ENCODE results near the gene LRRTM2. TPM values are rescaled to one million over a fixed set of nuclear protein-coding genes. Genes with fewer than 3 reads are reported as not detected.
"Not testable (repeated sequence)": the region's sequence is repeated elsewhere in the genome, so short reads cannot be mapped to it uniquely, and the experiment has no call there.

The LRRTM2 gene, protein sequence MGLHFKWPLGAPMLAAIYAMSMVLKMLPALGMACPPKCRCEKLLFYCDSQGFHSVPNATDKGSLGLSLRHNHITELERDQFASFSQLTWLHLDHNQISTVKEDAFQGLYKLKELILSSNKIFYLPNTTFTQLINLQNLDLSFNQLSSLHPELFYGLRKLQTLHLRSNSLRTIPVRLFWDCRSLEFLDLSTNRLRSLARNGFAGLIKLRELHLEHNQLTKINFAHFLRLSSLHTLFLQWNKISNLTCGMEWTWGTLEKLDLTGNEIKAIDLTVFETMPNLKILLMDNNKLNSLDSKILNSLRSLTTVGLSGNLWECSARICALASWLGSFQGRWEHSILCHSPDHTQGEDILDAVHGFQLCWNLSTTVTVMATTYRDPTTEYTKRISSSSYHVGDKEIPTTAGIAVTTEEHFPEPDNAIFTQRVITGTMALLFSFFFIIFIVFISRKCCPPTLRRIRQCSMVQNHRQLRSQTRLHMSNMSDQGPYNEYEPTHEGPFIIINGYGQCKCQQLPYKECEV
- total RNA-seq = 1 to 10 TPM in 5 of 7 donors, under 1 TPM in 2; 0.14 to 3.9 (median 1.3) TPM
- under 1 TPM; 0.02 to 0.13 (median 0.08) TPM for polyA plus RNA-seq
- long read RNA-seq, donor 1 = 0 reads
- long read RNA-seq, donor 2, full-length matches to known transcripts = 1 of 1 reads
- long read RNA-seq, donor 2, partial matches to known transcripts = 0 of 1 reads
- long read RNA-seq, donor 2, other reads (novel, unspliced or antisense) = 0 of 1 reads

DNA sequence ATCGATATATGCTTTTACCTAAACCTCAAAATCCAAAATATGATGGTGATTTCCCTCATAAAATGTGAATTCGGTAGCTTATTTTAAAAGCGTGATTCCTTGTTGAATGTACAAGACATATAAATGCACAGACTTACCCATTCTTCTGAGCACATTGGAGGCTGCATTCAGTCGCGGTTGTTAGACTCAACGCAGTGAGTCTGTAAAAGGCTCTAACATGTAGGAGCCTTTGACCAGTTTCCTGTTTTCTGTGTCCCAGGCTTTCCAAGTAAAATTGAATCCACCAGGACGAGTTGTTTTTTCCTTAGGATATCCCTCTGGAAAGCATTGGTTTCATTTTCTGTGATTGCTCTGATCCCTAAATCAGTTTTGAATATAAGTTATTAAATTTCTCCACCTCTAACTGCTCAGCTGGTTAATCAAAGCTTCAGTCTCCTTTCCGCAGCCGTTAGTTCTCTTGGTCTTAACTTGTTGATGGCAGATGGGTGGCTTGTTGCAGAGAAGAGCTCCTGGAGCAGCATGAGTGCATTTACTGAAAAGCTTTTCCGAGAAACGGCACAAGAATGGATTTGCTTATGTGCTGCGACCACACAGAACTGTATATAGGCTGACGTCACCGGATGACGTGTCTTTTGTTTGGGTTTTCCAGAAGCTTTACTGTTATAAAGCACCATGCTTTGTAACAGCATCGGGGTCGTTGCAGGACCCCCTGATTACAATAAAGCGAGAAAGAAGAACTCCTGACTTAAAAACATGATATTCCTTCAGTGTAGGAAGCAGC, at the start of gene LRRTM2:
Gene LRRTM2, minus strand, starts transcription at position 565 of the 781 bp plus-strand sequence. Its CDS starts 424 bp downstream, at position 141.
- peak within 1 kb of the TSS in 3 of 8 donors; percentile 2 to 44 (median 17) for H3K27ac ChIP-seq
- intact Hi-C loops (cut with DNase I; ENCODE audit: low total_unique reads) = no loop called here
- no peaks in the 10 kb centered on the region for H3K36me3 ChIP-seq
- peaks cover 0 to 4% (median 0%) of the 10 kb centered on the region in 8 donors for H3K9me3 ChIP-seq
- peak within 1 kb of the TSS in 2 of 8 donors; percentile 12 to 25 for H3K4me3 ChIP-seq
- DNase-seq = no peak
- WGBS, 5 donors = 68 to 85% (median 78%) methylated on average over 18 of the region's 18 CpGs
- TF ChIP-seq POLR2AphosphoS5 (IDR thresholded peaks at IDR 0.05) (no peak), POLR2A (IDR thresholded peaks at IDR 0.05) (no peak)
- TF ChIP-seq, protein P1, sequence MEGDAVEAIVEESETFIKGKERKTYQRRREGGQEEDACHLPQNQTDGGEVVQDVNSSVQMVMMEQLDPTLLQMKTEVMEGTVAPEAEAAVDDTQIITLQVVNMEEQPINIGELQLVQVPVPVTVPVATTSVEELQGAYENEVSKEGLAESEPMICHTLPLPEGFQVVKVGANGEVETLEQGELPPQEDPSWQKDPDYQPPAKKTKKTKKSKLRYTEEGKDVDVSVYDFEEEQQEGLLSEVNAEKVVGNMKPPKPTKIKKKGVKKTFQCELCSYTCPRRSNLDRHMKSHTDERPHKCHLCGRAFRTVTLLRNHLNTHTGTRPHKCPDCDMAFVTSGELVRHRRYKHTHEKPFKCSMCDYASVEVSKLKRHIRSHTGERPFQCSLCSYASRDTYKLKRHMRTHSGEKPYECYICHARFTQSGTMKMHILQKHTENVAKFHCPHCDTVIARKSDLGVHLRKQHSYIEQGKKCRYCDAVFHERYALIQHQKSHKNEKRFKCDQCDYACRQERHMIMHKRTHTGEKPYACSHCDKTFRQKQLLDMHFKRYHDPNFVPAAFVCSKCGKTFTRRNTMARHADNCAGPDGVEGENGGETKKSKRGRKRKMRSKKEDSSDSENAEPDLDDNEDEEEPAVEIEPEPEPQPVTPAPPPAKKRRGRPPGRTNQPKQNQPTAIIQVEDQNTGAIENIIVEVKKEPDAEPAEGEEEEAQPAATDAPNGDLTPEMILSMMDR (IDR thresholded peaks at IDR 0.05 in 8 of 11, conservative IDR thresholded peaks at IDR 0.05 in 3 of 11) = no peak
- H3K27me3 ChIP-seq (replicated peaks in 1 of 7) = no peaks in the 10 kb centered on the region
- peaks cover 2 to 52% (median 19%) of the 10 kb centered on the region in 6 donors for H3K4me1 ChIP-seq

DNA sequence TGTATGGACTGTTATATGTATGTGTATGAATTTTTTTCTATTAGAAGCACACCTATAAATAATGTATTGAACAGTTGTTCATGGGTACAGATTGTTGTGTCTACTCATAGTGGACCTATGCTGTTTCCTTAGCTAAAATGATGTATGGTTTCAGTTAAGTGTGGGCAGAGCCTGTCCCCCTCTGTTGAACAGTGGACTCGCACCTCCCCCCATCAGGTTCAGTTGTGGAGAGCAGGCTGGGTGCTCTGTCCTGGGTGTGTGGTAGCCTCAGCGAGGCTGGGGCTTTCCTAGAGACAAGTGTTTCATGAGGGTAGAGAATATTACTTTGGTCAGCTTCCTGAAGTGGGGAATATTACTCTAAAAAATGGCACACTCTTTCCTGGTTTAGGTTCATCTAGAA, 47.4 kb upstream of the LRRTM2 start:
- Histone ChIP-seq H3K27ac (no peak overlapping the region), H3K36me3 (peaks cover 0 to 80% (median 34%) of the 10 kb centered on the region in 6 donors), H3K27me3 (replicated peaks in 1 of 7) (no peaks in the 10 kb centered on the region), H3K4me1 (peaks cover 0 to 5% (median under 1%) of the 10 kb centered on the region in 6 donors), H3K4me3 (no peak overlapping the region), H3K9me3 (no peaks in the 10 kb centered on the region)
- intact Hi-C loops (cut with DNase I; ENCODE audit: low total_unique reads) = loop anchor here (10.0 kb wide), 1 partner anchor 88 kb away; no protein-coding TSS in a partner anchor
- TF ChIP-seq, protein P1 (IDR thresholded peaks at IDR 0.05 in 8 of 11, conservative IDR thresholded peaks at IDR 0.05 in 3 of 11) = no peak
- TF ChIP-seq POLR2AphosphoS5 (IDR thresholded peaks at IDR 0.05) = no peak
- TF ChIP-seq POLR2A (IDR thresholded peaks at IDR 0.05) = no peak
- DNase-seq = no peak
- 74 to 95% (median 90%) methylated on average over 2 of the region's 2 CpGs for WGBS, 5 donors

DNA sequence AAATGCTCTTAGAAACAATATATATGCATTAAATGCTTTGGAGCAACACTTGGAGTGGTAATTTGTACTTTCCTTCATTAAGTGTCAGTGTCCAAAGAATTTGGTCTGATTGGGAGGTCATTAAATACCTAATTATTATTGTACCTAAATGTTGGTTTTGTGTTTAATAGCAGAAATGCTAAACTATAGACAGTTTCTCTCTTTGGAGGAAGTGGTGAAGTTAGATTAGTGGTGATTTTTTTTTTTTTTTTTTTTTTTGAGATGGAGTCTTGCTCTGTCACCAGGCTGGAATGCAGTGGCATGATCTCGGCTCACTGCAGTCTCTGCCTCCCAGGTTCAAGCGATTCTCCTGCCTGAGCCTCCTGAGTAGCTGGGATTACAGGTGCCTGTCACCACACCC, 46.2 kb upstream of the LRRTM2 start:
- H3K9me3 ChIP-seq; H3K27me3 ChIP-seq (replicated peaks in 1 of 7); H3K4me1 ChIP-seq; DNase-seq; H3K4me3 ChIP-seq; H3K27ac ChIP-seq: not testable (repeated sequence)
- intact Hi-C loops (cut with DNase I; ENCODE audit: low total_unique reads) = loop anchor here (10.0 kb wide), 1 partner anchor 87 kb away; no protein-coding TSS in a partner anchor
- peaks cover 0 to 69% (median 29%) of the 10 kb centered on the region in 6 donors for H3K36me3 ChIP-seq
- WGBS, 5 donors = 87 to 94% (median 91%) methylated on average over 2 of the region's 2 CpGs

DNA sequence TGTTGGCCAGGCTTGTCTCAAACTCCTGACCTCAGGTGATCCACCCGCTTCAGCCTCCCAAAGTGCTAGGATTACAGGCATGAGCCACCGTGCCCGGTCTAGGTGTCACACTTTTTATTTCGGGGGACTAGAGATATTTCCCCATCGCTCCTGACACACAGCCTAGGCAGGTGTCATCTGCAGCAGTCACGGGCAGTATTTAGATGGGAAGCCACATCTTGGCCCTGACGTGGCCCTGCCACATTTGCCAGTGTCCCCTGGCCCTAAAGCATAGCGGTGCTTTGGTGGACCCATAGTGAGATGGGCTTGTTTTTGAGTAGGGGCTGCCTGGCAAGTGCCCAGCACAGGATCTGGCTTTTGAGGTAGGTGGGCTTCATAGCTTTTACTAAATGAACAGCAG, 45.0 kb upstream of the LRRTM2 start:
- Histone ChIP-seq H3K27me3 (replicated peaks in 1 of 7) (no peaks in the 10 kb centered on the region), H3K27ac (no peak overlapping the region), H3K4me3 (no peak overlapping the region), H3K4me1 (no peaks in the 10 kb centered on the region), H3K36me3 (peaks cover 0 to 57% (median 17%) of the 10 kb centered on the region in 6 donors), H3K9me3 (no peaks in the 10 kb centered on the region)
- no peak for DNase-seq
- TF ChIP-seq, protein P1 (IDR thresholded peaks at IDR 0.05 in 8 of 11, conservative IDR thresholded peaks at IDR 0.05 in 3 of 11) = no peak
- TF ChIP-seq POLR2A (IDR thresholded peaks at IDR 0.05) = no peak
- no peak for TF ChIP-seq POLR2AphosphoS5 (IDR thresholded peaks at IDR 0.05)
- WGBS, 5 donors = 87 to 99% (median 97%) methylated on average over 7 to 8 of the region's 8 CpGs
- intact Hi-C loops (cut with DNase I; ENCODE audit: low total_unique reads) = loop anchor here (10.0 kb wide), 1 partner anchor 85 kb away; no protein-coding TSS in a partner anchor
